Keratinocyte (primary cell): ENCODE results near the gene ROCK1. TPM values are rescaled to one million over a fixed set of nuclear protein-coding genes. Genes with fewer than 3 reads are reported as not detected.
"Not testable (repeated sequence)": the region's sequence is repeated elsewhere in the genome, so short reads cannot be mapped to it uniquely, and the experiment has no call there.

ENCODE experiments used
- DNase-seq: peaks from one replicate; pipeline ENCODE4 v3.0.0-alpha.2; 2011; ENCODE audit warnings: low read depth, missing footprints, low spot score
- FAIRE-seq: peaks from 2 replicates; lab custom pipeline; 2011; peaks lifted over from hg19 to GRCh38; lab: Jason Lieb, UNC
- H2AFZ ChIP-seq: 2 replicates; pipeline ENCODE4 v1.6.0; 2012; ENCODE audit warnings: low read length, control low read depth, inconsistent platforms; ENCODE audit not compliant: control insufficient read depth
- H3K27ac ChIP-seq: 2 replicates; pipeline ENCODE4 v1.5.1; 2011; ENCODE audit warnings: low read length; ENCODE audit not compliant: control insufficient read depth, insufficient read depth
- H3K27me3 ChIP-seq: 3 replicates; pipeline ENCODE4 v1.6.0; 2011; ENCODE audit warnings: low read length; ENCODE audit not compliant: control insufficient read depth, insufficient read depth; ENCODE audit errors: extremely low read depth
- H3K36me3 ChIP-seq, 2 experiments: 2 replicates in 1 of 2; 3 replicates in 1 of 2; pipeline ENCODE4 v1.5.1; 2011; ENCODE audit warnings: low read length in 2 of 2, mild to moderate bottlenecking in 1 of 2; ENCODE audit not compliant: control insufficient read depth in 2 of 2, insufficient read depth in 2 of 2; ENCODE audit errors: extremely low read depth in 1 of 2
- H3K4me1 ChIP-seq: 3 replicates; pipeline ENCODE4 v1.5.1; 2011; ENCODE audit warnings: low read length; ENCODE audit not compliant: control insufficient read depth, insufficient read depth; ENCODE audit errors: extremely low read depth
- H3K4me2 ChIP-seq: 3 replicates; pipeline ENCODE4 v1.6.0; 2011; ENCODE audit warnings: low read depth, low read length; ENCODE audit not compliant: control insufficient read depth, insufficient read depth; ENCODE audit errors: extremely low read depth
- H3K4me3 ChIP-seq, 3 experiments: fragments of 200-600 bp in 1 of 3; sonication (generic) in 1 of 3; 2 replicates in 2 of 3; 3 replicates in 1 of 3; pipeline ENCODE4 v1.5.1; 2011 to 2016; ENCODE audit warnings: low read length in 3 of 3, mild to moderate bottlenecking in 3 of 3, control low read depth in 2 of 3, inconsistent platforms in 1 of 3, low read depth in 1 of 3, mixed read lengths in 1 of 3, mixed run types in 1 of 3, moderate library complexity in 1 of 3; ENCODE audit not compliant: control insufficient read depth in 2 of 3, insufficient read depth in 2 of 3; ENCODE audit errors: extremely low read depth in 1 of 3
- H3K79me2 ChIP-seq: 2 replicates; pipeline ENCODE4 v1.6.0; 2012; ENCODE audit warnings: low read length; ENCODE audit not compliant: control insufficient read depth, insufficient read depth
- H3K9ac ChIP-seq: 3 replicates; pipeline ENCODE4 v1.6.0; 2011; ENCODE audit warnings: low read length; ENCODE audit not compliant: control insufficient read depth, insufficient read depth; ENCODE audit errors: extremely low read depth
- H3K9me1 ChIP-seq: 3 replicates; pipeline ENCODE4 v1.6.0; 2011; ENCODE audit warnings: low read length; ENCODE audit not compliant: control insufficient read depth, insufficient read depth; ENCODE audit errors: extremely low read depth
- H3K9me3 ChIP-seq: 2 replicates; pipeline ENCODE4 v1.5.1; 2012; ENCODE audit warnings: low read depth, low read length; ENCODE audit not compliant: control insufficient read depth
- H4K20me1 ChIP-seq: 3 replicates; pipeline ENCODE4 v1.6.0; 2011; ENCODE audit warnings: low read length; ENCODE audit not compliant: control insufficient read depth, insufficient read depth; ENCODE audit errors: extremely low read depth
- EZH2 ChIP-seq: IDR thresholded peaks from one replicate; pipeline ENCODE4 v1.6.1; 2012; ENCODE audit warnings: inconsistent platforms, mild to moderate bottlenecking, low read length, moderate library complexity
- dilution Hi-C: fragments of 300-500 bp; cut with MboI; formaldehyde crosslinking; loops from one replicate; pipeline ENCODE4 v1.7.0; 2020; ENCODE audit warnings: low sequenced_read_pairs; ENCODE audit not compliant: extremely low pct_ligation_motif_present
- polyA plus RNA-seq, 5 experiments: library from polyadenylated mRNA; depleted of rRNA in 3 of 5; stranded (reverse) in 3 of 5; stranded (forward) in 1 of 5; unstranded in 1 of 5; fragments of >200 nt; gene quantifications; 1 replicate in 1 of 5; 2 replicates in 3 of 5; 3 replicates in 1 of 5; pipeline versions ENCODE4 v1.2.1 to v1.2.3, GENCODE V29; 2011 to 2012; ENCODE audit warnings: missing spikeins in 2 of 5, low read depth in 1 of 5, low replicate concordance in 1 of 5
- small RNA-seq, 3 experiments: library from RNA; depleted of rRNA; stranded (forward); fragments of <200 nt; gene quantifications; one replicate each; pipeline ENCODE3, GENCODE V24; 2012; ENCODE audit warnings: low read depth in 3 of 3, low replicate concordance in 1 of 3; ENCODE audit not compliant: insufficient read length in 3 of 3
- TF ChIP-seq, protein P1 (sequence below), 3 experiments: IDR thresholded peaks in 1 of 3; conservative IDR thresholded peaks in 1 of 3; optimal IDR thresholded peaks in 1 of 3; 2 replicates in 2 of 3; 3 replicates in 1 of 3; pipeline versions ENCODE3 to v1.5.1; 2011; ENCODE audit warnings: low read length in 3 of 3, mild to moderate bottlenecking in 3 of 3, moderate library complexity in 2 of 3, control low read depth in 1 of 3, inconsistent platforms in 1 of 3; ENCODE audit not compliant: insufficient read depth in 2 of 3; ENCODE audit errors: extremely low read depth in 1 of 3

ROCK1 gene
- polyA plus RNA-seq, 1 donor (not counting 4 experiments of a cell fraction or from before 2014, with no cell fraction given), result 25.9 TPM

GRCh38 chr18:20960735-20961134, 150.9 kb downstream of the ROCK1 start:
- Histone ChIP-seq H3K4me2 (no peak overlapping the region), H4K20me1 (no peaks in the 10 kb centered on the region), H3K79me2 (no peaks in the 10 kb centered on the region), H3K27ac (no peak overlapping the region), H3K9ac (no peak overlapping the region), H3K27me3 (no peaks in the 10 kb centered on the region), H2AFZ (no peak overlapping the region), H3K4me3 (no peak overlapping the region), H3K9me3 (no peaks in the 10 kb centered on the region), H3K36me3 (peaks cover 0 to 2% of the 10 kb centered on the region in 2 experiments), H3K4me1 (no peaks in the 10 kb centered on the region), H3K9me1 (no peaks in the 10 kb centered on the region)
- FAIRE-seq (no peak), DNase-seq (no peak)
- TF ChIP-seq, protein P1, sequence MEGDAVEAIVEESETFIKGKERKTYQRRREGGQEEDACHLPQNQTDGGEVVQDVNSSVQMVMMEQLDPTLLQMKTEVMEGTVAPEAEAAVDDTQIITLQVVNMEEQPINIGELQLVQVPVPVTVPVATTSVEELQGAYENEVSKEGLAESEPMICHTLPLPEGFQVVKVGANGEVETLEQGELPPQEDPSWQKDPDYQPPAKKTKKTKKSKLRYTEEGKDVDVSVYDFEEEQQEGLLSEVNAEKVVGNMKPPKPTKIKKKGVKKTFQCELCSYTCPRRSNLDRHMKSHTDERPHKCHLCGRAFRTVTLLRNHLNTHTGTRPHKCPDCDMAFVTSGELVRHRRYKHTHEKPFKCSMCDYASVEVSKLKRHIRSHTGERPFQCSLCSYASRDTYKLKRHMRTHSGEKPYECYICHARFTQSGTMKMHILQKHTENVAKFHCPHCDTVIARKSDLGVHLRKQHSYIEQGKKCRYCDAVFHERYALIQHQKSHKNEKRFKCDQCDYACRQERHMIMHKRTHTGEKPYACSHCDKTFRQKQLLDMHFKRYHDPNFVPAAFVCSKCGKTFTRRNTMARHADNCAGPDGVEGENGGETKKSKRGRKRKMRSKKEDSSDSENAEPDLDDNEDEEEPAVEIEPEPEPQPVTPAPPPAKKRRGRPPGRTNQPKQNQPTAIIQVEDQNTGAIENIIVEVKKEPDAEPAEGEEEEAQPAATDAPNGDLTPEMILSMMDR (optimal IDR thresholded peaks at IDR 0.05 in 1 of 3, IDR thresholded peaks at IDR 0.05 in 1 of 3, conservative IDR thresholded peaks at IDR 0.05 in 1 of 3; ENCODE audit: extremely low read depth in 1 of 3, insufficient read depth in 2 of 3, low read length in 3 of 3), result no peak
- no peak for TF ChIP-seq EZH2
- dilution Hi-C loops, result no loop called here

DNA sequence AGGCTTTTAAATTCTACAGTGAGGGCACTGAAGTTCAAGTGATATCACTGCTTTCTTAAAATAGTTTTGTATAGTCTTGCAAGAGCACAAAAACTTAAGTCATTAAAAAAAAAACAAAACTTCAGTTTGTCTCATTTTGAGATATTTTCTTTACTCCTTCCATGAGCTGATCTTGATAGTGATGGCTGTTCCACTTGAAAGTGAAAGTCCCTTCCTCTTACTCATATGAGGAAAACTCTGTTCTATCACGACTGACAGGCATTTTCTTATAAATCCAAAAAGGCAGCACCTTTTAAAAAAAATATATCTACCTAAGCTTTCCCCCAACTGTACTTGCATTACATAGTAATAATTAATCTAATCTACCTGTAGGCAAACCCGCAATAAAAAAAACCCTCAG, 160.8 kb downstream of the ROCK1 start:
- H3K9me1 ChIP-seq, H3K36me3 ChIP-seq, H3K4me1 ChIP-seq, H3K4me3 ChIP-seq, H3K27me3 ChIP-seq, H3K4me2 ChIP-seq, dilution Hi-C loops, H3K9ac ChIP-seq, FAIRE-seq, DNase-seq, H3K9me3 ChIP-seq, H3K27ac ChIP-seq, H2AFZ ChIP-seq, H4K20me1 ChIP-seq, H3K79me2 ChIP-seq: not testable (repeated sequence)

Small RNAs within 50 kb of the gene (small RNA-seq; reads per million reads assigned to genes)
- 0 reads per million in 3 experiments for gene RNU6-120P

Other genes with a start within 250 kb of the ROCK1 start
- 2.8 to 5.5 TPM (median 5.1 TPM) in 3 replicates for gene GREB1L, start 130.4 kb upstream of the ROCK1 start, polyA plus RNA-seq